ENCODE data around the gene TPSB2.

GRCh38 chr16:1199347-1200013 is 30.5 kb downstream of the TPSB2 start:
- TF ChIP-seq, protein P1, sequence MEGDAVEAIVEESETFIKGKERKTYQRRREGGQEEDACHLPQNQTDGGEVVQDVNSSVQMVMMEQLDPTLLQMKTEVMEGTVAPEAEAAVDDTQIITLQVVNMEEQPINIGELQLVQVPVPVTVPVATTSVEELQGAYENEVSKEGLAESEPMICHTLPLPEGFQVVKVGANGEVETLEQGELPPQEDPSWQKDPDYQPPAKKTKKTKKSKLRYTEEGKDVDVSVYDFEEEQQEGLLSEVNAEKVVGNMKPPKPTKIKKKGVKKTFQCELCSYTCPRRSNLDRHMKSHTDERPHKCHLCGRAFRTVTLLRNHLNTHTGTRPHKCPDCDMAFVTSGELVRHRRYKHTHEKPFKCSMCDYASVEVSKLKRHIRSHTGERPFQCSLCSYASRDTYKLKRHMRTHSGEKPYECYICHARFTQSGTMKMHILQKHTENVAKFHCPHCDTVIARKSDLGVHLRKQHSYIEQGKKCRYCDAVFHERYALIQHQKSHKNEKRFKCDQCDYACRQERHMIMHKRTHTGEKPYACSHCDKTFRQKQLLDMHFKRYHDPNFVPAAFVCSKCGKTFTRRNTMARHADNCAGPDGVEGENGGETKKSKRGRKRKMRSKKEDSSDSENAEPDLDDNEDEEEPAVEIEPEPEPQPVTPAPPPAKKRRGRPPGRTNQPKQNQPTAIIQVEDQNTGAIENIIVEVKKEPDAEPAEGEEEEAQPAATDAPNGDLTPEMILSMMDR (IDR thresholded peaks at IDR 0.05): no peak
- no peak for TF ChIP-seq POLR2A (IDR thresholded peaks at IDR 0.05)
